GM18511 (cell line): ENCODE measurements around the gene PRPF4.

Experiments used
- ATAC-seq: cut with Tn5 transposase; IDR thresholded peaks from one replicate; pipeline ENCODE4 v1.9.1; 2021; ENCODE audit warnings: mild to moderate bottlenecking, moderate library complexity; ENCODE audit not compliant: unreplicated experiment

Gene PRPF4

DNA sequence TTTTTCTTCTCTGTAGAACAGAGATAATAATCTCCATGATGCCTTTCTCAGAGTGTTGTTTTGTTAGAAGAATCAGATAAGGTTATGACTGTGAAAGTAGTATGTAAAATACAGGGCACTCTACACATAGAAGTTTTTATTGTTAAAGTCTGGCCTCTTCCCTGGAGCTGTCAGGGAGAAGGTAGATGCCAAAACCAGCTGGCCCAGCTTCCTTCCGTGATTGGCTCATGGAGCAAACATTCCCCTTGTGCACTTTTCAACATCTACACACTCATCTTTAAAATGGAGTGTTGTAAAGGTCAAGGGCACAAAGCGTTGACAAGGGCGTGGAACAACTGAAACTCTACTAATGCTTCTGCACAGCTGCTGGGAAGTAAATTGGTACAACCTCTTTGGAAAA, 35.1 kb downstream of the PRPF4 start:
- no peak for ATAC-seq

DNA sequence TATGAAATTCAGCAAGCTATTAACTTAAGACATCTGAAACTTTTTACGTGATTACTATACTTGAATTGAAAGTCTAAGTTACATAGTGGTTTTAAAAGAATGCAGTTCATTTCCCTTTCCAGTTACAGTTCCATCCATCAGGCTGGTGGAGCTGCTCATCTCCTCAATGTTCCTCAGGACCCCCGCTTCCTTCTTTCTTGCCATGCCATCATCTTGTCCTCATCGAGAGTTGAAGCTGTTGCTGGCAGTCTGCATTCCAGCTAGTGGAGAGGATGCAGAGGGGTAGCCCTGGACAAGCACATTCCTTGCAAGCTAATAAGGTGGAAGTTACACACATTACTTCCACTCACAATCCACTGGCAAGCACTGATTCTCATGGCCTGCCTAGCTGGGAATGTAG, 36.5 kb downstream of the PRPF4 start:
- ATAC-seq = no peak

DNA sequence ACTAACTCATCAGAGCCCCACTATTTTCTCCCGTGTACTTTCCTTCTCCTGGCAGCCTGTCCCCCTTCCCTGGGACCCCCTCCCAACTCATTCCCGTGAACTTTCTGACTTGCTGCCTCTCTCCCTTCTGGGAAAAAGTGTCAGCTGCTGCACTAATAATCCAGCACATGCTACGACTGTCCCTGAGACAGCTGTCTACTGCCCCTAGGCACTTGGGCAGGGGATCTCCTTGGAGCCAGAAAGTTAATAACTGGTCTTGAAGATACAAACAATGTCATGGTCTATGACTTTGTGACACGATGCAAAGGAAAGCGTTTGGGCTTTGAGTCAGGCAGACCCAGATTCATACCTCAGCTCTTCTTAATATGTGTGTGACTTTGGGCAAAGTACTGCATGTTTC, 37.8 kb downstream of the PRPF4 start:
- no peak for ATAC-seq

DNA sequence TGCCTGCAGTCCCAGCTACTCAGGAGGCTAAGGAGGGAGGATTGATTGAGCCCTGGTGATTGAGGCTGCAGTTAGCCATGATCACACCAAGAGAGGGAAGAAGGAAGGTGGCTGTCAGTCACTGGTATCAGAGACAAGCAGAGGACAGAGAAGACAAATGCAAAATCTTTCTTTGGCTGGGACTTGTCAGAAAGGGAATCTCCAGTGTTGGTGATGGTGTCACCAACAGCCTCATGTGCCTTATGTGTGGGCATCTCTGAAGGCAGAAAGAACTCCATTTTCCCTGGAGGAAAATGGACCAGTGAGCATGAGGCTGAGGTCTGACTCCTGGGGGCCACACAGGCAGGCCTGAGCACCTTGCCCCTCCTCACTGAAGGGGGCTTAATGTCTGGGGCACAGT, 39.8 kb downstream of the PRPF4 start:
- no peak for ATAC-seq

DNA sequence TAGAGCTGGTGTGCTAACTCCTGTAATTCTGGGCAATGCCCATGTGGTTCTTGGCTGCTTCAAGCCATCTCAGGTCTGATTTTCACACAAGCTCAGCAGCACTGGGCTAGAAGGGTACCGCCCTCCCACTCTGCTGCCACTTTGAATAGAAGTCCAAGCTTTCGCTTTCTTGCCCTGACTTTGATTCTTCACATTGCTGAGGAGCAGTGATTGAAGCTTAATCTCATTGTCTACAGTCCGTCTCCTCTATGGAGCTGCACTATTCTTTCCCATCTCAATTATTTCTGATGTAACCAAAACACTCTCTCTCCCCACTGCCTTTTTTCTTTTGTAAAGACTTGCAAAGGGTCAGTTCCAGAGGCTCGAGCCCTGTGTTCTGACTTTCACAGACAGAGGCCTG, 40.6 kb downstream of the PRPF4 start:
- no peak for ATAC-seq

DNA sequence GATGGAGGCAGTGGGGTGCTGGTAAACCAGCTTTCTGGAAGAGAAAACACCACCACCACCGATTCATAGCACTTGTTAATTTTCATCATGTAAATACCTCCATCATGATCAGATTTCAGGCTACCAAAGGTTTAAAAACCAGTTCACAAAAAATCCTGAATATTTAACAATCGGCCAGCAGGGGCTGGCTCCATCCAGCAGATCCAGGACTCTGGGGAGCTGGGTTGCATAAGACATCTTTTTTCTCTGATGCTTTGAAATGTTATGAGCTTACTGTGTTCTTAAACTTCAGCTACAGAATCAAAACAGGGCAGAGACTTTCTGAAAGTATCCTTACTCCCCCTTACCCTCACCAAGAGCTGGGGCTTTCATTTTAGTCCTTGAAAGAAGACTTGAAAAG, 42.3 kb downstream of the PRPF4 start:
- no peak for ATAC-seq

DNA sequence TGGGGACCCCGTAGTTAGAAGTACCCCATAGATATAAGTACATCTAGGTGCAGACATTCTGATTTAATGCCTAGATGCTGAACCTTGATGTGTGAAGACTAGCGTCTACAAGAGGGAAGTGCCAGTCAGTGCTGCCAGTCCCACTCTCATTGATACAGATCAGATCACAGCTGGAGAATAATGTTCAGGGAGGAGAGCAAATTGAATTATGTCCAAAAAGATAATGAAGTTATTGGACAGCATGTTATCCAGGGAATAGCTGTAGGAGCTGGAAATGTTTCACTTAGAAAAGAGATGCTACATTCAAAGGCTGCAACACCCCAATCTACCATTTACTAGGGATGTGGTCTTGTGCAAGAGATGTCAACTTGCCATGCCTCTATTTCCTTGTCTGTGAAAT, 43.6 kb downstream of the PRPF4 start:
- ATAC-seq = no peak

DNA sequence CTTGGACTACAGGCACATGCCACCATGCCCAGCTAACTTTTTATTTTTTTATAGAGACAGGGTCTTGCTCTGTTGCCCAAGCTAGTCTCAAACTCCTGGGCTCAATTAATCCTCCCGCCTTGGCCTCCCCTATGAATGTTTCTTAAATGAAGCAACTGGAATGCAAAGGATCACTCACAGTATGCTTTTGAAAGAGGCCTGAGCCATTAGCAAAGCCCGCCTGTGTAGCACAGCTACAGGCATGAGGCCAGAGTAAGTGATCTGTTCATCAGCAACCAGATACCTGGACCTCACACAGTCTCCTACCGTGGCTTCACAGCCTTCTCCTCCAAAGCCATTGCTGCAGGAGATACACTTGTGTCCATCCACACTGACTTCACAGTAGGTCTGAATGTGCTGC, 44.6 kb downstream of the PRPF4 start:
- ATAC-seq = no peak

DNA sequence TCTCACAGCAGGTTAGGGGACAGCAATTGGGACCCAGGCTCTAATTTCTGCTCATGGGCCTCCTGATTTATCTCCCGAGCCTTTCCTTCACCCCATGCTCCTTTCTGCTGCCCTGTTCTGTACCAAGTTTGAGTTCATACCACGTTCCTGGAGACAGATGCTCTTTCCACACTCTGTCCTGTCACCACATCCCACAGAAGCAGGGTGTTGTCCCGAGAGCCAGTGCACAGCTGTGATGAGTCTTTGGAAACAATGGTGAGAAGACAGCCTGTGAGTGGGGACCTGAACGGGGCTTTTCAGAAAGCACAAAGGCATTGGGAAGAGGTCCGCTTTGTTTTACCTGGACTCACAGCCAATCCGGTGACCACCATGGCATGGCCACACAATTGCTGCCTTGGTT, 47.2 kb downstream of the PRPF4 start:
- no peak for ATAC-seq

DNA sequence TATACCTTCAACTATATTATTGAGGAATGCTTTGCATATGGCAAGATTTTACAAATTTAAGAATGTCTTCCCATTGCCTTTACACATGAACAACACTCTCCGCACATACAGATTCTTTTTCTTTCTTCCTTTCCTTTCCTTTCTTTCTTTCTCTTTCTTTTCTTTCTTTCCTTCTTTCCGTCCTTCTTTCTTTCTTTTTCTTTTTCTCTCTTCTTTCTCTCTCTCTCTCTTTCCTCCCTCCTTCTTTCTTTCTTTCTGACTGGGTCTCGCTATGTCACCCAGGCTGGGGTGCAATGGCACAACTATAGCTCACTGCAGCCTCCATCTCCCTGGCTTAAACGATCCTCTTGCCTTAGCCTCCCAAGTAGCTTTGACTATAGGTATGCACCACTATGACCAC, 50.8 kb downstream of the PRPF4 start:
- no peak for ATAC-seq

DNA sequence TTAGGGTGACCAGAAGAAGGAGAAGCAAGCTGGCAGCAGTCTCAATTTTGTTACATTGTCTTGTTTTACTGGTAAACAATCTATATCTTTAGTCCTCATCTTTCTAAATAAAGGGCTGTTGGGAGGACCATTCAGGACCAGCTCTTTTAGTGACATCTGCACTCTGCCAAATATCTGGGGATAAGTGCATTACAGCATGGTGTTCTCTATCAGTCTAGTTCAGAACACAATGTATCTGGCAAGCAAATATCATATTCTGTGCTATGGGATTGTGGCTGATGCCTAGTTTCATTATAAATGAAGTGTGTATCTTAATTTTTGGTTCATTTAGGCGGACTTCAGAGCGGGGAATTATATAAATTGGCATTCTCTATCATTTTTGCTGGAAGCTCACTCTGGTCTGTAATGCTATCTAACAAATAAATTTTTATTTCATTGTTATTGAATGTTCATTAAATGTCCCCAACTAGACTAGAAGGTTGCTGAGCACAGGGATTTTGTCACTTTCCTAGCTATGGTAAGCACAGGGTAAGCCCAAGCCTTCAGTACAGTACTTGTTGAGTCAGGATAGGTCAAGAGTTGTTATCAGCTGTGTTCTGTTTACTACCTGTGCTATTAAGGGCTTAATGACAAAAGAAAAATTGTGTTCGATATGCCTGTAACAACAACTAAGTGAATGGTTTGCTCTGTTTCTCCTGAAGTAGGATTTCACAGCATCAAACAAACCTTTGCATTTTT, 52.8 kb downstream of the PRPF4 start:
- no peak for ATAC-seq

DNA sequence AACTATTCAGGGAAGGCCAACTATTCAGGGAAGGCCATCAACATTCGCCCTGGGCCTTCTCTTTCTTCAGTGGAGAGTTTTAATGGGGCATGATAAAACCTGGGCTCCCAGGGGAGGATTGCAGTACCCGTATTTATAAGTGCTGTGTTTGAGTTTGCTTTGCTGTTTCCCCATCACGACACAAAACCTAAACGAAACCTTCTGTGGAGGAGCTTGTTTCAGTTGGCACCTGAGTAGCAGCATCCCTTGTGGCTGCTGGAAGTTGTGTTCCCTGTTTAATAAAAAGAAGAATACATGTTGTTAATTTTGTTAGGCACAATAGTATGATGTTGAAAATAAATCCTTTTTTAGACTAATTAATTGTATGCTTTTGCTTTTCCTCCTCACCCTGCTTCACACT, 56.3 kb downstream of the PRPF4 start:
- ATAC-seq = no peak

DNA sequence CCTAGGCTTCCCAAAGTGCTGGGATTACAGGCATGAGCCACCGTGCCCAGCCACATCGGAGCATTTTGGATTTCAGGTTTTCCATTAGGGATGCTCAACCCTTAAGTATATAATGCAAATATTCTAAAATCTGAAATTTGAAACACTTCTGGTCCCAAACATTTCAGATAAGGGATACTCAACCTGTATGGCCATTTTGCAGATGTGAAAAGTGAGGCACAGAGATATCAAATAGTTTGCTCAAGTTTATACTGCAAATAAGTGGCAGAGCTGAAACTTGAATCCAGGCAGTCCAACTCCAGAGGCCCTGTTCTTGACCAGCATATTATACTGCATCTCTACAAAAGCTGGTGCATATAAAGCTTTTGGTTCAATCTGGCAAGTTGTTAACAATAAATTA, 62.3 kb downstream of the PRPF4 start:
- no peak for ATAC-seq

DNA sequence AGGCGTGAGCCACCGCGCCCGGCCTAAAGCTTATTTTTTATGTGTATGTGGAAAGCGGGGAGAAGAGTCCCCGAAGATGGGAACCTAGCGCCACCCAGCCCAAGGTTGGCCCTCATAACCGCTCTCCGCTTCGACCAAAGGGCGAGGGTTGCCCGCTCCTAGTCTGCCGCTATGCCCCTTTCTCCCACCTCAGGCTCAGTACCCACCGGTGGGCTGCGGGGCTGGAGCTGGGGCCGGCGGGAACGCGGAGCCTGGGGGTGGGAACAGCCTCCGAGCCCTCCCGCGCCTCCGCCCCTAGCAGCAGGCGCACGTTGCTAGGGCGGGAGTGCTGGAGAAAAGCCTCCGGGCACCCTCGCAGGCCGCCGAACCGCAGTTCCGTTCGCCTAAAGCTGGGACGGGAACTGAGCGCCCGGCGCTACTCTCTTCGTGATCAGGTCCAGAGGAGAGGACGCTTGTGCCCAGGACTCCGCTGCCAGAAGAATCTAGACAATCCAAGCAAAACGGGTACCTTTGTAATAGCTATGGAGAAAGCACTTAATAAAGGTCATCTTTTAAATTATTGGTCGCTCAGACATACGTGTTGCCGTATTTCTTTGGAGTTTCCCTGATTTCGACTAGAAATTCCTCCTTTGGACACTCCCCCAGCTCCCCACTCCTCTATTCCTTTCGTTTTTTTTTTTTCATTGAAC, 64.7 kb downstream of the PRPF4 start, which contains the start of gene WDR31:
Gene WDR31, minus strand, starts transcription at position 265 of the 689 bp plus-strand sequence. CDS start 8,253 bp downstream, outside the sequence.
- peak; percentile 98 for ATAC-seq

DNA sequence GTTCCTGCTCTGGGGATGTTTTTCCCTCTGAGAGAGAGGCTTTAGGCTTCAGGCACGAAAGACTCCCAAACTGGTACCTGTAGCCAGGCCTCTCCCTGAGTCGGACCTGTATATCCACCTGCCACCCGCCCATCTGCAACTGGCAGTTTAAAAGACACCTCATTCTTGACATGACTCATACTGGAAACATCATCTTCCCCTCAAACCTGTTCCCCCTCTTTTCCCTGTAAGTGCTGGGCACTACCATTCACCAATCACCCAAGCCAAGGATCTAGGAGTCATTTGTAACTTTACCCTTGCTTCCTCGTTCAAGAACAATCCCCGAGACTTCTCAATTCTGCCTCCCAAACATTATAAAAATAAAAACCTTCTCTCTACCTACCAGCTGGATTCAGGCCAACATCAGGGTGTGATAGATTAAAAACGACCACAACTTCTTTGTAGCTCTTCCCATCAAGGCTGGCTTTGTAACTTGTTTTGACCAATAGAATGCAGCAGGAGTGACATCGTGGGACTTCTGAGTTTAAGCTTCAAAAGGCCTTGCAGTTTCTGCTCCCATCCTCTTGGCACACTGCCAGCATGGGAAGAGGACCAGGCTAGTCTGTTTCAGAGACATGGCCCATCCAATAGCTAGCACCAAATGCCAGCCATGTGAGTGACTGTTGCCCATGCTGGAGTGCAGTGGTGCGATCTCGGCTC, 66.4 kb downstream of the PRPF4 start:
- ATAC-seq = no peak
